Thyroid gland (tissue), 4 donors: ENCODE results near the gene SYS1. TPM values are rescaled to one million over a fixed set of nuclear protein-coding genes. Genes with fewer than 3 reads are reported as not detected.

ENCODE experiments used
- DNase-seq, 2 donors: peaks; one replicate each; pipeline ENCODE4 v3.0.0-alpha.2; 2019
- H3K27ac ChIP-seq, 3 donors: fragments of 200-600 bp; sonication (generic); 1 replicate in 2 of 3; 2 replicates in 1 of 3; pipeline ENCODE4 v1.5.1; 2016 to 2019; ENCODE audit warnings: mild to moderate bottlenecking in 1 of 3, moderate library complexity in 1 of 3
- H3K27me3 ChIP-seq: fragments of 200-600 bp; sonication (generic); one replicate; pipeline ENCODE4 v1.5.1; 2019
- H3K36me3 ChIP-seq, 2 donors: fragments of 200-600 bp; sonication (generic); one replicate each; pipeline ENCODE4 v1.5.1; 2016 to 2019
- H3K4me1 ChIP-seq, 2 donors: fragments of 200-600 bp; sonication (generic); one replicate each; pipeline ENCODE4 v1.5.1; 2017 to 2019
- H3K4me3 ChIP-seq, 3 donors: fragments of 200-600 bp; sonication (generic); replicated peaks in 1 of 3; 1 replicate in 2 of 3; 2 replicates in 1 of 3; pipeline ENCODE4 v1.5.1; 2016; ENCODE audit warnings: mild to moderate bottlenecking in 1 of 3
- H3K9me3 ChIP-seq: fragments of 200-600 bp; sonication (generic); one replicate; pipeline ENCODE4 v1.5.1; 2017
- CTCF ChIP-seq, 6 experiments: fragments of 200-600 bp in 3 of 6; fragments of 450-650 bp in 3 of 6; sonication (generic) in 3 of 6; IDR thresholded peaks; one replicate each; pipeline ENCODE4 v1.5.1; 2016 to 2019; ENCODE audit warnings: antibody characterized with exemption in 6 of 6, mild to moderate bottlenecking in 2 of 6, inconsistent platforms in 1 of 6, moderate library complexity in 1 of 6
- POLR2A ChIP-seq, 2 donors: fragments of 450-650 bp; IDR thresholded peaks; one replicate each; pipeline ENCODE4 v1.6.1; 2017; ENCODE audit warnings: antibody characterized with exemption in 2 of 2, mild to moderate bottlenecking in 2 of 2, moderate library complexity in 1 of 2
- WGBS, 2 donors: methylation state at CpG; one replicate each; pipeline ENCODE4 v1.1.5; 2017; 5-methylcytosine and 5-hydroxymethylcytosine counted together
- intact Hi-C: fragments of 100-400 bp; cut with DNase I; formaldehyde crosslinking; loops from one replicate; pipeline ENCODE4 v1.15.1; 2023
- total RNA-seq, 4 donors: library from RNA; depleted of rRNA; stranded (reverse); fragments of >200 nt; gene quantifications; one replicate each; pipeline ENCODE4 v1.2.3, GENCODE V29; 2016

Gene SYS1
- total RNA-seq, 4 donors from 2014 or later, result 52.7 to 86.1 (median 76.6) TPM

- peak overlapping the region in 1 of 3 donors; percentile 10 for H3K4me3 ChIP-seq
- H3K9me3 ChIP-seq, result no peaks in the 10 kb centered on the region
- no peaks in the 10 kb centered on the region for H3K27me3 ChIP-seq
- TF ChIP-seq CTCF (IDR thresholded peaks at IDR 0.05) (no peak), POLR2A (IDR thresholded peaks at IDR 0.05) (no peak)
- WGBS, 2 donors, result 43 to 49% methylated on average over 15 to 23 of the region's 30 CpGs
- no peak overlapping the region for H3K27ac ChIP-seq
- DNase-seq, result no peak
- H3K36me3 ChIP-seq, result peaks cover 1 to 5% of the 10 kb centered on the region in 2 donors
- intact Hi-C loops, result loop anchor here (5.0 kb wide), 2 partner anchors 55 to 65 kb away; no protein-coding TSS in a partner anchor
- H3K4me1 ChIP-seq, result peaks cover 13 to 24% of the 10 kb centered on the region in 2 donors
Measured at GRCh38 chr20:45372646-45373352, 9.8 kb downstream of the SYS1 start.

DNA sequence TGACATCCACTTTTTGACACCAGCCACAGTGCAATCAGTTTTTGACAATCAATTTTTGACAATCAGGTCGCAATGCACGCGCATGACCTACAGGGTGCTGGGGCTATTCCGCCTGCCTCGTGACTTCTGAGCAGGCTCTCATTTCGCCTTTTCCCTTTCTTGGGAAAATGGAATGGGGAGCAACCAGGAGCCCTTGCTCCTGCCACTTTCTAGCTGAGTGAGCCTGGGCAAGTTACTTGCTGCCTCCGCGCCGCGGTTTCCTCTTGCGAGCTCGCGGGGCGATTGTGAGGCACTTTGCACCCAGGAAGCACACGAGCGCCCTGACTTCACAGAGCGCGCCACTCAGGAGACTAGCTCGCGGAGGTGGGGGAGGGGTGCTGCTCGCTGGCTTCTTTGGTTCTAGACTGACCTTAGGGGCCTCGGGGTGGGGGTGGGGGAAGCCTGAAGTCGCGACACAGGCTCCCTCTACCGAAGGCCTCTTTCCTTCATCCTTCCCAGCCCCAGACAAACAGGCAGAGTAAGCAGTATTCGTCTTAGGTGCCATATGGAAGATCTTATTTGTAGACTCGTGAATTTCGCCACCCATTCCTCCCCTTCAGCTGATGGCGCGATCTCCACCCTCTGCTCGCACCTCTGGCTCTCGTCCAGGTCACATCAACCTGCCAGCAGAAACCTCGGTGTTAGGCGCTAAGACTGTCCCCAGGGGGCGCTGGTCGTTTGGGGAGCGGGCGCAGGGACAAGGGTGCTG lies 10.6 kb downstream of the SYS1 start:
- H3K27ac ChIP-seq, result no peak overlapping the region
- H3K36me3 ChIP-seq, result no peaks in the 10 kb centered on the region
- DNase-seq, result peak; percentile 82 to 89
- no peaks in the 10 kb centered on the region for H3K27me3 ChIP-seq
- intact Hi-C loops, result loop anchor here (5.0 kb wide), 2 partner anchors 56 to 64 kb away; no protein-coding TSS in a partner anchor
- H3K4me1 ChIP-seq, result peaks cover 14 to 28% of the 10 kb centered on the region in 2 donors
- H3K9me3 ChIP-seq, result no peaks in the 10 kb centered on the region
- 13 to 22% methylated on average over 18 to 31 of the region's 38 CpGs for WGBS, 2 donors
- TF ChIP-seq POLR2A (IDR thresholded peaks at IDR 0.05) (no peak), CTCF (IDR thresholded peaks at IDR 0.05) (peak; percentile 54 to 87 (median 79))
- H3K4me3 ChIP-seq, result peak overlapping the region in 2 of 3 donors; percentile 9 to 10

GRCh38 chr20:45374101-45374467 lies 11.1 kb downstream of the SYS1 start:
- DNase-seq, result no peak
- peaks cover 14 to 28% of the 10 kb centered on the region in 2 donors for H3K4me1 ChIP-seq
- no peaks in the 10 kb centered on the region for H3K36me3 ChIP-seq
- 64 to 68% methylated on average over 9 of the region's 9 CpGs for WGBS, 2 donors
- H3K4me3 ChIP-seq, result no peak overlapping the region
- no peak overlapping the region for H3K27ac ChIP-seq
- H3K9me3 ChIP-seq, result no peaks in the 10 kb centered on the region
- no peaks in the 10 kb centered on the region for H3K27me3 ChIP-seq
- TF ChIP-seq CTCF (IDR thresholded peaks at IDR 0.05), result peak in 1 of 6 experiments; percentile 16
- no peak for TF ChIP-seq POLR2A (IDR thresholded peaks at IDR 0.05)
- intact Hi-C loops, result loop anchor here (5.0 kb wide), 2 partner anchors 57 to 63 kb away; no protein-coding TSS in a partner anchor

DNA sequence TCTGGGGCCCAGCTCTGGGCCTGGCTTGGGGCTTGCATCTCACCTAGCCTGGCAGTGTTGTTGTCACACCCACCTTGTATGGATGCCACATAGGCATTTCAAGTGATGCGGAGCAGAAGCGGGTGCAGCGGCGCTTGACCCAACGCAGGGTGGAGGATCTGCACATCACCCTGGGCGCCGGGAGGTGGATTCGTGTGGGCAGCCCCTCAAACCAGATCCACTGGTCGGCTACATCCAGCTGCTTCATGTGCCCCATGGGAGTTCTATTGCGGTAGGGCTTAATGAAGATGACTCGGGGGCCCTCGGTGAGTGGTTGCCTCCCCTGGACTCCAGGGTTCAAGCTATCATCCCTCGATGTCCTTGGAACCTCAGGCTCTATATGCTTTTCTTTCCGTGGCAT lies 12.0 kb downstream of the SYS1 start:
- TF ChIP-seq POLR2A (IDR thresholded peaks at IDR 0.05), result no peak
- no peak for TF ChIP-seq CTCF (IDR thresholded peaks at IDR 0.05)
- no peak overlapping the region for H3K4me3 ChIP-seq
- H3K9me3 ChIP-seq, result no peaks in the 10 kb centered on the region
- peaks cover 14 to 28% of the 10 kb centered on the region in 2 donors for H3K4me1 ChIP-seq
- no peaks in the 10 kb centered on the region for H3K27me3 ChIP-seq
- H3K36me3 ChIP-seq, result no peaks in the 10 kb centered on the region
- intact Hi-C loops, result loop anchor here (5.0 kb wide), 2 partner anchors 58 to 62 kb away; no protein-coding TSS in a partner anchor
- WGBS, 2 donors, result 94 to 97% methylated on average over 12 to 14 of the region's 14 CpGs
- no peak for DNase-seq
- H3K27ac ChIP-seq, result no peak overlapping the region
